Neural progenitor cell (in vitro differentiated cells): ENCODE measurements around the gene ATXN7.

Experiments used
- CTCF ChIP-seq: fragments of 200-600 bp; sonication (generic); IDR thresholded peaks from 2 replicates; pipeline ENCODE4 v1.5.1; 2017; ENCODE audit warnings: antibody characterized with exemption, mild to moderate bottlenecking
- EZH2 ChIP-seq: fragments of 200-600 bp; sonication (generic); IDR thresholded peaks from 2 replicates; pipeline ENCODE4 v1.6.1; 2017; ENCODE audit warnings: antibody characterized with exemption, mild to moderate bottlenecking, moderate library complexity
- EZH2phosphoT487 ChIP-seq: fragments of 200-600 bp; sonication (generic); IDR thresholded peaks from 2 replicates; pipeline ENCODE4 v1.6.1; 2017; ENCODE audit warnings: antibody characterized with exemption

DNA sequence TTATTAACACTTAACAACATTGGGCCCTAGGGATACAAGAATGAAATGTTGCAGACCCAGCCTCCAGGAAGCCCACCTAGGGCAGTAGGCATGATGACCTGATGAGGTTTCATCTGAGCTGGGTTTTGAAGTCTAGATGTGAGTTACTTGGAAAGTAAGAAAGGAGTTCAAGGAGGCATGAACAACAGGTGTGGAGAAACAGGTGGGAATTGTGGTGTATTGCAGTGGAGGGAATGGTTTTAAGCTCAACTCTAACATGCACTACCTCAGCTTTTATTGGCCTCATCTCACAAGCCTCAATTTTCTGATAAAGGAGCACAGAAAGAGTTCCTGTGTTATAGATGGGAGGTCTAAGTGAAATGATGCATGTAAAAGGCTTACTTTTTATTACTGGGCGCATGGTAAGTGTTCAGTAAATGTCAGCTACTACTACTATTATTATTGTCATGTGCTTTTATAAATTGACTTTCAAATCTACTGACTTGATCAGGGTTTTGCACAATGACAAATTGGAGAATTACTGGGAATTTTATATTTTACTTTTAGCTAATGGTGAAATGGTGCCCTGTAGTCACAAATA, 29.2 kb downstream of the ATXN7 start:
- TF ChIP-seq CTCF = no peak
- TF ChIP-seq EZH2 = no peak
- no peak for TF ChIP-seq EZH2phosphoT487
